ENCODE measurements around the gene ZDHHC6.

DNA sequence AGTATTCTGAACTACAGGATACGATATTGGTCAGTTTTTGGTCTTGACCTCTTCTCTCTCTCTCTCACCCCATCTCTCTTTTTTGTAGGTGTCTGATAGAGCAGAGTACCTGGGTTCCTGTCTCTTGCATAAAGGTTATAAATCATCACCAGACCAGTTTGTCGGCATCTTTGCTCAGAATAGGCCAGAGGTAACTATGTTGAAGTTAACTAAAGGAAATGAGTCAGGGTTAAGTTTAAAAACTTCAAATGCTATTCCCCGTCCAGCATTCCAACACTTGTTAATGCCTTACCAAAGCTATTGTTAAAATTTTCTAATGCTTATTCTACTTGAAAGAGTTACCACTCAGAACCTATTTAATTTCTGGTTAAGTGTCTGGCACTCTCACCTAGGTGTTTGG, 42.1 kb downstream of the ZDHHC6 start:
- TF ChIP-seq POLR2A (IDR thresholded peaks at IDR 0.05; ENCODE audit: low read length): no peak
- TF ChIP-seq USF2 (IDR thresholded peaks at IDR 0.05): no peak
- TF ChIP-seq, protein P1, sequence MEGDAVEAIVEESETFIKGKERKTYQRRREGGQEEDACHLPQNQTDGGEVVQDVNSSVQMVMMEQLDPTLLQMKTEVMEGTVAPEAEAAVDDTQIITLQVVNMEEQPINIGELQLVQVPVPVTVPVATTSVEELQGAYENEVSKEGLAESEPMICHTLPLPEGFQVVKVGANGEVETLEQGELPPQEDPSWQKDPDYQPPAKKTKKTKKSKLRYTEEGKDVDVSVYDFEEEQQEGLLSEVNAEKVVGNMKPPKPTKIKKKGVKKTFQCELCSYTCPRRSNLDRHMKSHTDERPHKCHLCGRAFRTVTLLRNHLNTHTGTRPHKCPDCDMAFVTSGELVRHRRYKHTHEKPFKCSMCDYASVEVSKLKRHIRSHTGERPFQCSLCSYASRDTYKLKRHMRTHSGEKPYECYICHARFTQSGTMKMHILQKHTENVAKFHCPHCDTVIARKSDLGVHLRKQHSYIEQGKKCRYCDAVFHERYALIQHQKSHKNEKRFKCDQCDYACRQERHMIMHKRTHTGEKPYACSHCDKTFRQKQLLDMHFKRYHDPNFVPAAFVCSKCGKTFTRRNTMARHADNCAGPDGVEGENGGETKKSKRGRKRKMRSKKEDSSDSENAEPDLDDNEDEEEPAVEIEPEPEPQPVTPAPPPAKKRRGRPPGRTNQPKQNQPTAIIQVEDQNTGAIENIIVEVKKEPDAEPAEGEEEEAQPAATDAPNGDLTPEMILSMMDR (IDR thresholded peaks at IDR 0.05): no peak
- TF ChIP-seq RAD21 (conservative IDR thresholded peaks at IDR 0.05 in 1 of 2, IDR thresholded peaks at IDR 0.05 in 1 of 2): no peak
- no peak for TF ChIP-seq POLR2AphosphoS2 (conservative IDR thresholded peaks at IDR 0.05; ENCODE audit: low read length)
- TF ChIP-seq JUN (IDR thresholded peaks at IDR 0.05): no peak
- no peak for TF ChIP-seq RFX5 (IDR thresholded peaks at IDR 0.05)
- TF ChIP-seq ESRRA (IDR thresholded peaks at IDR 0.05; ENCODE audit: borderline replicate concordance, low read length): no peak
